Measurements from ENCODE around the gene LGALS7. TPM values are rescaled to one million over a fixed set of nuclear protein-coding genes. Genes with fewer than 3 reads are reported as not detected.
"Not testable (repeated sequence)": the region's sequence is repeated elsewhere in the genome, so short reads cannot be mapped to it uniquely, and the experiment has no call there.

The LGALS7 gene
- total RNA-seq, 1 experiment from 2014 or later = not detected

DNA sequence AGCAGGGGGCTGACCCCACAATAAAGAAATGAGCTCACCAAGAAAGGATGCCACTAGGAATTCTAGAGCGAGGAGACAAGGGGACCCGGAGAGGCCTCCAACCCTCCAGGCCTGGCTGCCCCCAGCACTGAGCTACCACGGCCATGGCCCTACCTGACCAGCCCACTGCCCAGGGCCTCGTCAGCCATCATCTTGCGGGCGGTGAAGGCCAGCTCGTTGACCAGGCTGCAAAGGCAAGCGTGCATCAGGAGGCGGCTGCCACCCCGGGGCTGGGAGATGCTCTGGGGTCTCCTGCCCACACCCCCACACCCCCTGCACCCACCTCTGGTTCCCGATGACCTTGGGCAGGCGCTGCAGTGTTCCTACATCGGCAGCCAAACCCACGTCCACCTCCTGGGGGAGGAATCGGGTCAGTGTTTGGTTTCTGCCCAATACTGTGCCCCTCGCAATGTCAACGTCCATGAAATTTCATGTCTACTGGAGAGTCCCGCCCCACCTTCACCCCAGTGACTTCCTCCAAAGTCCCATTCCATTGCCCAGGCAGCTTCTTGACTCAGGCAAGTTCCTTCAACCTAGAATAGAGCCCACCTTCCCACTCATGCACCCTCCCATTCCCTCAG is 42.9 kb upstream of the LGALS7 start:
- peaks cover 8% of the 10 kb centered on the region for H3K4me1 ChIP-seq (ENCODE audit: control insufficient read depth, insufficient read depth, low read length)
- CTCF ChIA-PET = interaction anchor here (1.6 kb wide), 1 partner anchor 47 kb away, joined by 4 read pairs; no protein-coding TSS in a partner anchor
- H3K4me3 ChIP-seq (ENCODE audit: low read depth in 2 of 2, low read length in 2 of 2) = no peak overlapping the region
- no peaks in the 10 kb centered on the region for H3K27me3 ChIP-seq (ENCODE audit: control insufficient read depth, insufficient read depth, low read length)
- no peaks in the 10 kb centered on the region for H3K9me3 ChIP-seq (ENCODE audit: control insufficient read depth, insufficient read depth, low read depth, low read length)
- TF ChIP-seq, protein P1, sequence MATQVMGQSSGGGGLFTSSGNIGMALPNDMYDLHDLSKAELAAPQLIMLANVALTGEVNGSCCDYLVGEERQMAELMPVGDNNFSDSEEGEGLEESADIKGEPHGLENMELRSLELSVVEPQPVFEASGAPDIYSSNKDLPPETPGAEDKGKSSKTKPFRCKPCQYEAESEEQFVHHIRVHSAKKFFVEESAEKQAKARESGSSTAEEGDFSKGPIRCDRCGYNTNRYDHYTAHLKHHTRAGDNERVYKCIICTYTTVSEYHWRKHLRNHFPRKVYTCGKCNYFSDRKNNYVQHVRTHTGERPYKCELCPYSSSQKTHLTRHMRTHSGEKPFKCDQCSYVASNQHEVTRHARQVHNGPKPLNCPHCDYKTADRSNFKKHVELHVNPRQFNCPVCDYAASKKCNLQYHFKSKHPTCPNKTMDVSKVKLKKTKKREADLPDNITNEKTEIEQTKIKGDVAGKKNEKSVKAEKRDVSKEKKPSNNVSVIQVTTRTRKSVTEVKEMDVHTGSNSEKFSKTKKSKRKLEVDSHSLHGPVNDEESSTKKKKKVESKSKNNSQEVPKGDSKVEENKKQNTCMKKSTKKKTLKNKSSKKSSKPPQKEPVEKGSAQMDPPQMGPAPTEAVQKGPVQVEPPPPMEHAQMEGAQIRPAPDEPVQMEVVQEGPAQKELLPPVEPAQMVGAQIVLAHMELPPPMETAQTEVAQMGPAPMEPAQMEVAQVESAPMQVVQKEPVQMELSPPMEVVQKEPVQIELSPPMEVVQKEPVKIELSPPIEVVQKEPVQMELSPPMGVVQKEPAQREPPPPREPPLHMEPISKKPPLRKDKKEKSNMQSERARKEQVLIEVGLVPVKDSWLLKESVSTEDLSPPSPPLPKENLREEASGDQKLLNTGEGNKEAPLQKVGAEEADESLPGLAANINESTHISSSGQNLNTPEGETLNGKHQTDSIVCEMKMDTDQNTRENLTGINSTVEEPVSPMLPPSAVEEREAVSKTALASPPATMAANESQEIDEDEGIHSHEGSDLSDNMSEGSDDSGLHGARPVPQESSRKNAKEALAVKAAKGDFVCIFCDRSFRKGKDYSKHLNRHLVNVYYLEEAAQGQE (IDR thresholded peaks at IDR 0.05; ENCODE audit: insufficient read depth in 1 of 2, low read depth in 2 of 2, low read length in 1 of 2) = no peak
- 0 out of 2 replicates have a peak, but pooled peaks have one; percentile 12 for TF ChIP-seq POLR2AphosphoS5 (IDR thresholded peaks at IDR 0.05; ENCODE audit: low read depth, low read length)
- no TSS peak for BruUV-seq (replicated peaks)
- intact Hi-C loops (cut with micrococcal nuclease; ENCODE audit: unreplicated experiment) (no loop called here), in situ Hi-C loops (cut with HindIII; ENCODE audit: low pct_unique_long_range_greater_than_20kb, low sequenced_read_pairs) (no loop called here)
- H3K27ac ChIP-seq (ENCODE audit: low read length) = no peak overlapping the region
- ATAC-seq (no peak), DNase-seq (ENCODE audit: low read depth, low spot score) (no peak)
- POLR2A ChIA-PET = no interaction called here
- H3K36me3 ChIP-seq (ENCODE audit: control insufficient read depth, insufficient read depth, low read length) = peaks cover 8% of the 10 kb centered on the region; the same call in 1 of the 2 replicates

DNA sequence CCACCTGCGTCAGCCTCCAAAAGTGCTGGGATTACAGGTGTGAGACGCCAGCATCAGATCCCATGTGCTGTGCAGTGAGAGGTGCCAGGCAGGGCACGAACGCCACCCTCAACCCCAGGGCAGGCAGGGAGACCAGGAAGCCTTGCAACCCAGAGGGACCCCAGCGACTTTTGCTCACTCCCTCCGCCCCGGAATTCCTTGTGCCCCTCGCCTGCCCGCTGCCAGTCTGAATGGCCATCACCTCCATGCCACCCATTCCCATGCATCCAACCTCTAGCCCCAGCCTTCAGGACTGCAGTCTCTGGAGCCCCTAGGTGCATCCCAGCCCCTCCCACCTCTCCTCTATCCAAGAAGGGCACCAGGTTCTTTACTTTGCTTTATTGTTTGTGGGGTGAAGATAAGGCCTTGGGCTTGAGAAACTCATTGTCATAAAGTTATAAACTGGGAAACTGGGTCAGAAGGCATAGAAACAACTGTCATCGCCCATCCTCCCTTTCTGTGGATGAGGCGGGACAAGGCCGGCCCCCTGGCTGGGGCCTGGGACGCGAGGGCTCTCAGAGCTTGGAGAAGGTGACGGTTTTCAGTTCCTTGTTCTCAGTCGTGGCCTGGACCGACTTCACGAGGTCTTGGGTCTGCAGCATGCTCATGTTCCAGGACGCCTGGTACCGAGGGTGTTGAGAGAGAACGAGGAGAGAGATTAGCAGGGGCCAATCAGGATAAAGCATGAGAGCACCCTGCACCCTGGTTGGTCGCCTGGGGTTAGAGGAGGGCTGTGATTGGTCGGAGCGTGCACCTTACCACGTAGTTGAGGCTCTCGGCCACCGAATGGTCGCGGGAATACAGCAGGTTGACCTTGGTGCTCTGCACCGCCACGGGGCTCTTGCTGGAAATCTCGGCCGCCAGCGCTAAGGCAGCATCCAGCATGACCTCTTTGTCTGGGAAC is 42.0 kb upstream of the LGALS7 start:
- H3K36me3 ChIP-seq (ENCODE audit: control insufficient read depth, insufficient read depth, low read length) = peaks cover 8% of the 10 kb centered on the region; the same call in 1 of the 2 replicates
- no peak overlapping the region for H3K27ac ChIP-seq (ENCODE audit: low read length)
- DNase-seq (ENCODE audit: low read depth, low spot score) = no peak
- no peak overlapping the region for H3K4me3 ChIP-seq (ENCODE audit: low read depth in 2 of 2, low read length in 2 of 2)
- intact Hi-C loops (cut with micrococcal nuclease; ENCODE audit: unreplicated experiment) (no loop called here), in situ Hi-C loops (cut with HindIII; ENCODE audit: low pct_unique_long_range_greater_than_20kb, low sequenced_read_pairs) (no loop called here)
- peak; percentile 13 for ATAC-seq
- ChIA-PET POLR2A (interaction anchor here (1.4 kb wide), 1 partner anchor 15 kb away, joined by 3 read pairs; no protein-coding TSS in a partner anchor), CTCF (interaction anchor here (0.6 kb wide), 1 partner anchor 23 kb away, joined by 3 read pairs; no protein-coding TSS in a partner anchor)
- no peaks in the 10 kb centered on the region for H3K9me3 ChIP-seq (ENCODE audit: control insufficient read depth, insufficient read depth, low read depth, low read length)
- BruUV-seq (replicated peaks) = TSS peak; percentile 86
- H3K27me3 ChIP-seq (ENCODE audit: control insufficient read depth, insufficient read depth, low read length) = no peaks in the 10 kb centered on the region
- peaks cover 8% of the 10 kb centered on the region for H3K4me1 ChIP-seq (ENCODE audit: control insufficient read depth, insufficient read depth, low read length)
- TF ChIP-seq SIN3A (IDR thresholded peaks at IDR 0.05; ENCODE audit: borderline replicate concordance, insufficient read depth, low read depth, low read length) = no peak
- TF ChIP-seq, protein P1 (IDR thresholded peaks at IDR 0.05; ENCODE audit: insufficient read depth in 1 of 2, low read depth in 2 of 2, low read length in 1 of 2) = no peak
- TF ChIP-seq POLR2AphosphoS5 (IDR thresholded peaks at IDR 0.05; ENCODE audit: low read depth, low read length) = peak; percentile 12; the same call in 1 of the 2 replicates
- TF ChIP-seq, protein P2, sequence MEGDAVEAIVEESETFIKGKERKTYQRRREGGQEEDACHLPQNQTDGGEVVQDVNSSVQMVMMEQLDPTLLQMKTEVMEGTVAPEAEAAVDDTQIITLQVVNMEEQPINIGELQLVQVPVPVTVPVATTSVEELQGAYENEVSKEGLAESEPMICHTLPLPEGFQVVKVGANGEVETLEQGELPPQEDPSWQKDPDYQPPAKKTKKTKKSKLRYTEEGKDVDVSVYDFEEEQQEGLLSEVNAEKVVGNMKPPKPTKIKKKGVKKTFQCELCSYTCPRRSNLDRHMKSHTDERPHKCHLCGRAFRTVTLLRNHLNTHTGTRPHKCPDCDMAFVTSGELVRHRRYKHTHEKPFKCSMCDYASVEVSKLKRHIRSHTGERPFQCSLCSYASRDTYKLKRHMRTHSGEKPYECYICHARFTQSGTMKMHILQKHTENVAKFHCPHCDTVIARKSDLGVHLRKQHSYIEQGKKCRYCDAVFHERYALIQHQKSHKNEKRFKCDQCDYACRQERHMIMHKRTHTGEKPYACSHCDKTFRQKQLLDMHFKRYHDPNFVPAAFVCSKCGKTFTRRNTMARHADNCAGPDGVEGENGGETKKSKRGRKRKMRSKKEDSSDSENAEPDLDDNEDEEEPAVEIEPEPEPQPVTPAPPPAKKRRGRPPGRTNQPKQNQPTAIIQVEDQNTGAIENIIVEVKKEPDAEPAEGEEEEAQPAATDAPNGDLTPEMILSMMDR (IDR thresholded peaks at IDR 0.05) = no peak
- no peak for TF ChIP-seq TCF7L2 (IDR thresholded peaks at IDR 0.05; ENCODE audit: low read depth, low read length)

DNA sequence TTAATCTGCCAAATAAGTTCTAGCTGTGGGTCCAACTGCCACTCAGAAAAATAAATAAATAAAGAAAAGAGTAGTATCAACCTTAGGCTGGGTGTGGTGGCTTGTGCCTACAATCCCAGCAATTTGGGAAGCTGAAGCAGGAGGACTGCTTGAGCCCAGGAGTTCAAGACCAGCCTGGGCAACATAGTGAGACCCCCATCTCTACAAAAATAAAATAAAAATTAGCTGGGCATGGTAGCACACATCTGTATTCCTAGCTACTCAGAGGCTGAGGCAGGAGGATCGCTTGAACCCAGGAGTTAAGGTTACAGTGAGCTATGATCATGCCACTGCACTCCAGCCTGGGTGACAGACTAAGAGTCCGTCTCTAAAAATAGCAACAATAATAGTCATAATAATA is 40.6 kb upstream of the LGALS7 start:
- in situ Hi-C loops (cut with HindIII; ENCODE audit: low pct_unique_long_range_greater_than_20kb, low sequenced_read_pairs); H3K9me3 ChIP-seq (ENCODE audit: control insufficient read depth, insufficient read depth, low read depth, low read length); DNase-seq (ENCODE audit: low read depth, low spot score); intact Hi-C loops (cut with micrococcal nuclease; ENCODE audit: unreplicated experiment); H3K27ac ChIP-seq (ENCODE audit: low read length); H3K36me3 ChIP-seq (ENCODE audit: control insufficient read depth, insufficient read depth, low read length); H3K4me1 ChIP-seq (ENCODE audit: control insufficient read depth, insufficient read depth, low read length); H3K4me3 ChIP-seq (ENCODE audit: low read depth in 2 of 2, low read length in 2 of 2); ATAC-seq; BruUV-seq (replicated peaks); H3K27me3 ChIP-seq (ENCODE audit: control insufficient read depth, insufficient read depth, low read length): not testable (repeated sequence)
- ChIA-PET POLR2A (interaction anchor here (0.6 to 1.4 kb wide), 10 partner anchors 17 to 1338 kb away, joined by 3 to 19 read pairs (median 6); no protein-coding TSS in a partner anchor), CTCF (interaction anchor here (0.7 kb wide), 2 partner anchors 117 to 299 kb away, joined by 3 to 4 read pairs; partner anchors contain the start of gene MRPS12)
